Activated CD8-positive, alpha-beta T cell treated with anti-CD3 and anti-CD28 coated beads for 36 hours (primary cell): ENCODE data around the gene MTARC1. TPM values are rescaled to one million over a fixed set of nuclear protein-coding genes. Genes with fewer than 3 reads are reported as not detected.
A peak's percentile ranks its signal among the peaks of the same experiment; 100 is the strongest.

Experiments
- ATAC-seq: fragments of 200-7000 bp; cut with Tn5 transposase; one replicate; pipeline ENCODE4 v1.10.0; 2021; ENCODE audit warnings: mild to moderate bottlenecking, moderate library complexity
- CTCF ChIA-PET: fragments of 350-600 bp; sonication (Branson Sonifier 250); formaldehyde crosslinking; loops from one replicate; lab custom pipeline; 2021; ENCODE audit warnings: antibody characterized with exemption; lab: Charles Lee
- POLR2A ChIA-PET: fragments of 350-600 bp; sonication (Branson Sonifier 250); formaldehyde crosslinking; loops from one replicate; lab custom pipeline; 2021; ENCODE audit warnings: antibody characterized with exemption; lab: Charles Lee
- DNase-seq: peaks from one replicate; pipeline ENCODE4 v3.0.0-alpha.2; 2020
- H3K27ac Mint-ChIP-seq: one replicate; pipeline ENCODE4 v1.8.0; 2021; ENCODE audit warnings: mild to moderate bottlenecking, mixed read lengths
- H3K27me3 Mint-ChIP-seq: one replicate; pipeline ENCODE4 v1.8.0; 2021; ENCODE audit warnings: mixed read lengths
- H3K36me3 Mint-ChIP-seq: one replicate; pipeline ENCODE4 v1.8.0; 2021; ENCODE audit warnings: low read depth, mixed read lengths
- H3K4me1 Mint-ChIP-seq: one replicate; pipeline ENCODE4 v1.8.0; 2021; ENCODE audit warnings: low read depth, mixed read lengths
- H3K4me3 Mint-ChIP-seq: one replicate; pipeline ENCODE4 v1.8.0; 2021; ENCODE audit warnings: mild to moderate bottlenecking, moderate library complexity, mixed read lengths
- H3K9me3 Mint-ChIP-seq: one replicate; pipeline ENCODE4 v1.8.0; 2021; ENCODE audit warnings: mixed read lengths
- intact Hi-C: fragments of 100-400 bp; cut with micrococcal nuclease; formaldehyde crosslinking; loops from one replicate; pipeline ENCODE4 v1.10.0; 2022
- total RNA-seq, 2 experiments: library from RNA; stranded (reverse); gene quantifications; one replicate each; pipeline ENCODE4 v1.2.3, GENCODE V29; 2021
- TF ChIP-seq, protein P1 (sequence below): fragments of 200-600 bp; IDR thresholded peaks from one replicate; pipeline ENCODE4 v1.8.0; 2022; ENCODE audit warnings: antibody characterized with exemption, mild to moderate bottlenecking

The MTARC1 gene
- total RNA-seq, 2 experiments from 2014 or later: not detected

DNA sequence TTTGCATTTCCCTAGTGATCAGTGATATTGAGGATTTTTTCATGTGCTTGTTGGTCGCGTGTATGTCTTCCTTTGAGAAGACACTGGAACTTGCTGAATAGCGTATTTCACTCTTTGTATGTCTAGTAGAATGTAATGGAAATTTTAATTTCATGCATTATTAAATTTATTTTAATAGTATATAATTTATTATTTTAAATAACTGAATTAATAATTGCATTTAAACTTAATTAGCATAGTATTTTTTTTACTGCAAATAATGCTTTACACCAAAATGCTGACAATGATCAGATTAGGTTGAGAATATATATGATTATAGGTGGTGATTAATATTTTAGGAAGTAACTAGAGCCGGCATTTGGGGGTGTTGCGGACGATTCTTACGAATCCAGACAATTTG lies 10.5 kb upstream of the MTARC1 start:
- ChIA-PET CTCF (interaction anchor here (0.6 to 3.3 kb wide), 15 partner anchors 10 to 591 kb away, joined by 3 to 9 read pairs (median 3); partner anchors contain the start of genes MTARC1 and MTARC2), POLR2A (no interaction called here)
- H3K9me3 Mint-ChIP-seq: no peaks in the 10 kb centered on the region
- intact Hi-C loops: loop anchor here (5.0 kb wide), 1 partner anchor 84 kb away; the partner anchor contains the start of gene C1orf115
- DNase-seq (no peak), ATAC-seq (no peak)
- no peaks in the 10 kb centered on the region for H3K4me1 Mint-ChIP-seq
- no peak overlapping the region for H3K27ac Mint-ChIP-seq
- TF ChIP-seq, protein P1, sequence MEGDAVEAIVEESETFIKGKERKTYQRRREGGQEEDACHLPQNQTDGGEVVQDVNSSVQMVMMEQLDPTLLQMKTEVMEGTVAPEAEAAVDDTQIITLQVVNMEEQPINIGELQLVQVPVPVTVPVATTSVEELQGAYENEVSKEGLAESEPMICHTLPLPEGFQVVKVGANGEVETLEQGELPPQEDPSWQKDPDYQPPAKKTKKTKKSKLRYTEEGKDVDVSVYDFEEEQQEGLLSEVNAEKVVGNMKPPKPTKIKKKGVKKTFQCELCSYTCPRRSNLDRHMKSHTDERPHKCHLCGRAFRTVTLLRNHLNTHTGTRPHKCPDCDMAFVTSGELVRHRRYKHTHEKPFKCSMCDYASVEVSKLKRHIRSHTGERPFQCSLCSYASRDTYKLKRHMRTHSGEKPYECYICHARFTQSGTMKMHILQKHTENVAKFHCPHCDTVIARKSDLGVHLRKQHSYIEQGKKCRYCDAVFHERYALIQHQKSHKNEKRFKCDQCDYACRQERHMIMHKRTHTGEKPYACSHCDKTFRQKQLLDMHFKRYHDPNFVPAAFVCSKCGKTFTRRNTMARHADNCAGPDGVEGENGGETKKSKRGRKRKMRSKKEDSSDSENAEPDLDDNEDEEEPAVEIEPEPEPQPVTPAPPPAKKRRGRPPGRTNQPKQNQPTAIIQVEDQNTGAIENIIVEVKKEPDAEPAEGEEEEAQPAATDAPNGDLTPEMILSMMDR: no peak
- no peaks in the 10 kb centered on the region for H3K36me3 Mint-ChIP-seq
- peaks cover 10% of the 10 kb centered on the region for H3K27me3 Mint-ChIP-seq
- H3K4me3 Mint-ChIP-seq: no peak overlapping the region

DNA sequence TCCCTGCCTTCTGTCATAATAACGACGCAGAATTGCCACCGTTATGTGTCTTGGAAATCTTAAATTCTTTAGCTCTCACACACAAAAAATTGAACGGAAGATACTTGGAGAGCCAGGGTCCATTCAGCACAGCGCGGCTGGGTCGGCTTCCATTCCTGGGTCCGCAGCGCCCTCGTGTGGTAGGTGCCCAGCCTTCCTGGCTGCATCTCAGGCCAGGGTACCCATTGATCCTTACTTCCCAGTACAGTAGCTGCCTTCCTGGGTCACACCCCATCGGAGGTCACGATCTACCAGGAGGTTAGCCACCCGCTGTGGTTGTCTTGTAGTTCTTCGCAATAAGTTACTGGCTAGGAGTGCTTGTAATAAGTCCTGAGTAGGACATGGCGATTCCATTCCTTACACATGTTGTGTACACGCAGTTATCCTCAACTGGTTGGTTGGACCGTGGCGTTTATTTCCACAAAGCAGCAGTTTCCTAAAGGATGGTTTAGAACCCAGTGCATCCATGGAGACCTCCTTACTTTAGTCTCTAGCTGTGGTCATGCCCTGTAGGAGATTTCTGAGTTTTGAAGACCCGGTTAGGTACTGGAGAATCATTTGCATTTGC lies 9.9 kb upstream of the MTARC1 start:
- H3K4me3 Mint-ChIP-seq: no peak overlapping the region
- intact Hi-C loops: loop anchor here (5.0 kb wide), 1 partner anchor 85 kb away; the partner anchor contains the start of gene C1orf115
- TF ChIP-seq, protein P1: peak; percentile 87
- CTCF ChIA-PET: interaction anchor here (0.6 to 3.3 kb wide), 15 partner anchors 9 to 589 kb away, joined by 3 to 9 read pairs (median 3); partner anchors contain the start of genes MTARC1 and MTARC2
- no peaks in the 10 kb centered on the region for H3K4me1 Mint-ChIP-seq
- DNase-seq: peak; percentile 73
- H3K27ac Mint-ChIP-seq: no peak overlapping the region
- no peaks in the 10 kb centered on the region for H3K9me3 Mint-ChIP-seq
- H3K27me3 Mint-ChIP-seq: peaks cover 10% of the 10 kb centered on the region
- peak; percentile 72 for ATAC-seq
- POLR2A ChIA-PET: no interaction called here
- H3K36me3 Mint-ChIP-seq: no peaks in the 10 kb centered on the region

DNA sequence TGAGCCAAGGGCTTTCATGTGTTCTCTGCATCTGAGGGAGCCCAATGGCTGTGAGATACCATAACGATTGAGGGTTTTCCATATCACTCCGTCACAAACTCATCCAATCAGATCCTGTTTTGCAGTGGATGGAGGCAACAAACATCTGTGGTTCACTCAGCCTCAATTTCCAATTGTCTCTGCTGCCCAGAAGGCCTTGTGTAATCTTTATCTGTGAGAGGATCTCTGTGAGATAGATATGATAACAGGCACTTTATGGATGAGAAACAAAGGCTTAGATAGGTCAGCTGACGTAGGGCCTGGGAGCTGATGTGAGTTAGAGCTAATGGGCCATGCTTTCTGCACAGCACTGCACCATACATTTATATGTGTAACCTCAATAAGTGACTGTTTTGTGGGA lies 3.3 kb upstream of the MTARC1 start:
- Mint-ChIP-seq H3K4me1 (no peaks in the 10 kb centered on the region), H3K36me3 (no peaks in the 10 kb centered on the region), H3K4me3 (no peak overlapping the region), H3K27me3 (peaks cover 31% of the 10 kb centered on the region), H3K9me3 (no peaks in the 10 kb centered on the region), H3K27ac (no peak overlapping the region)
- intact Hi-C loops: no loop called here
- ChIA-PET POLR2A (no interaction called here), CTCF (interaction anchor here (1.4 kb wide), 1 partner anchor 26 kb away, joined by 3 read pairs; no protein-coding TSS in a partner anchor)
- DNase-seq (no peak), ATAC-seq (no peak)
- TF ChIP-seq, protein P1: no peak

DNA sequence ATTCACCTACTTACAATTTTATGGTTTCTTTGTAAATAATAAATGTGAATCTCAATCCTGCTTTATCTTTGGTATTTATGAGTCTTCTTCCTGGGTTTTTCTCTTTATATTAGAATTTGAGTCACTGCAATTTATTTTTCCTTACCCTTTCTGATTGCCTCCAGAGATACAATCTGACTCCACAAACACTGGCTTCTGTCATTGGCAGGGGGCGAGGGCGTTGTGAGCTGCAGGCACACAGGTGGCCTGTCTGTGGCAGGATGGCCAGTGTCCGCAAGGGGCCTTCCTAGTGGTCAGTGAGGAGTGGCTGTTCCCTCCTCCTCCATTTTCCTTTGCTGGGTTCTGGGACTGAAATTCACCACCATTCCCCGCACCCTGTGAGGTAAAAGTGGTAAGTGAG lies 2.0 kb upstream of the MTARC1 start:
- no peak overlapping the region for H3K27ac Mint-ChIP-seq
- ChIA-PET CTCF (interaction anchor here (2.7 kb wide), 1 partner anchor 8 kb away, joined by 8 read pairs; no protein-coding TSS in a partner anchor), POLR2A (no interaction called here)
- no peaks in the 10 kb centered on the region for H3K36me3 Mint-ChIP-seq
- intact Hi-C loops: no loop called here
- H3K4me3 Mint-ChIP-seq: no peak overlapping the region
- no peak for ATAC-seq
- no peaks in the 10 kb centered on the region for H3K9me3 Mint-ChIP-seq
- TF ChIP-seq, protein P1: no peak
- DNase-seq: no peak
- H3K4me1 Mint-ChIP-seq: no peaks in the 10 kb centered on the region
- peaks cover 31% of the 10 kb centered on the region for H3K27me3 Mint-ChIP-seq
